Stimulated activated CD8-positive, alpha-beta memory T cell treated with anti-CD3 and anti-CD28 coated beads, Interleukin-15, amount 100 ng/mL, for 4 hours (primary cell): Measurements from ENCODE around the gene TET3.

Source experiments
- DNase-seq, 2 donors: peaks; one replicate each; pipeline ENCODE4 v3.0.0-alpha.2; 2020; ENCODE audit warnings: low read depth in 2 of 2

The TET3 gene

DNA sequence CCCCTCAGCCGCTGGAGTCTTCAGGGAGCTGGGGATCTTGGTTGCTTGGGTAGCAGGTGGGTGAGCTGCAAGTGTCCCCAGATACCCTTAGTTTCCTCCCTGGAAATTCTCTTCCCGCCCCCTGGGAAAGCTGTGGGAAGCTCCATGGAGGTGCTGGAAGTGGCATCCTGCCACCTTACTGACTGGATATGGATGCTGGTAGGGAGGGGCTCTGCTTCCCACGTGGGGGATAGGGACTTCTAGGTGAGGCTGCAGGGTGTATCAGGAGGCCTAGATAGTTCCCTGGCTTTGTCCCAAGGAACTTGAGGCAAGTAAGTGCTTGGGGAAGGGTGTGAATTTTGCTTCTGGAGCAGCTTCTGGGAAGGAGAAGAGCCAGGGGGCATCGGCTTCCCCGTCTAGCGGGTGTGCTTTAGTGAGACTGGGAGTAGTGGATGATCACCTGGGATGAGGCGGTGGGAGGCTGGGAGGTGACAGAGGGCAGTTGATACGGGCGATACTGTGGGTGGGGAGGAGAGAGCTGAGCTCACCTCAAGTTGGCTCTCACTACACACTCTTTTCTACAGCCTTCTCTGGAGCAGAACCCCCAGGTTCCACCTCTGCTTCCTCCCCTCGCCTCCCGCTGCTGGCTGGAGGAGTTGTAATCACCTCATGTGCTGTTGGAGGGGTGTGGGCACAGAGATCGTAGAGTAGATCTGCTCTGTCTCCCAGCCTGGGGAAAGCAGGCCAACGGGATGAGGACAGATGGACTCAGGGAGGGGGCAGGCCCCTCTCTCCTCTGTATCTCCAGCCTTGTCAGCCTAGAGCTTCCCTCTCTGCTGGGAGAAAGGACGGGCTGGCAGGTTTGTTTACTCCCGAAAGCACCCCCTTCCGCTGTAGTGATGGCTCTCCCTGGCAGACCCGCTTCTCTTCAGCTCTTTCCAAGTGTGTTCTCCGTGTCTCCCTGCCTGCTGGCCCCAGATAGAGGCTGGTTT is 19.8 kb downstream of the TET3 start:
- DNase-seq: no peak

DNA sequence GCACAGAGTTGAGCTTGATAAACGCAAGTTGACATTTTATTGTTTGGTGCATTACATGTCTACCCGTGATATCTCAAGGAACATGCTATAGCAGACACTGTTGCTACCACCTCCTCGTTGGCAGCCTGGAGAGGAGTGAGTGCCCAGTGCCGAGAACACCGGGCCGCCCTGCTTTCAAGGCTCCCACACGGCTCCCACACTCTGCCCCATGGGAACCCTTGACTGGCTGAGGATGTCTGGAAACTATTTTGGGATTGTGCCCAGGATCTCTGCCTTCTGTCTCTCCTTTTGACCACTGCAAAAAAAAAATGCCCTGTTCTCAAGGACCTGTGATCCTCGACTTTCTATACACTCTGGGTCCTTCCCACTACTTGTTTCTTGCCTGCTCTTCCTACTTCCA is 21.1 kb downstream of the TET3 start:
- DNase-seq: no peak

DNA sequence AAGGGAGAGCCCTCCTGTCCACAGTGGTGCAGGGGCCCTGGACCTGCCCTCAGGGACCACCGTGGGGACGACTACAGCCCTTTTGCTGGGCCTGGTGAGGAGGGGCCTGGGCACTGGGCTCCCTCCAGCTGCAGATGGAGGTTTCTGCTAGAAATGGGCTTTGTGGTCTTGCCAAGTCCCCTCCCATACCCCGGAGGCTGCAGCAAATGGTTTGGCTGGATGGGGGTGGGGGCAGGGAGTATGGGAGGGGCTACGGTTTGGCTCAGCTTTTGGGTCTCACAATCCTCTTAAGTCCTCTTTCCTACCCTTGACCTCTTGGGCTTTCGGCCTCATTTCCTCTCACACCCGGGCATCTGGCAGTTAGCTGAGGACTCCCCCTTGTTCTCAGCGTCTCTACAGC is 21.7 kb downstream of the TET3 start:
- no peak for DNase-seq

DNA sequence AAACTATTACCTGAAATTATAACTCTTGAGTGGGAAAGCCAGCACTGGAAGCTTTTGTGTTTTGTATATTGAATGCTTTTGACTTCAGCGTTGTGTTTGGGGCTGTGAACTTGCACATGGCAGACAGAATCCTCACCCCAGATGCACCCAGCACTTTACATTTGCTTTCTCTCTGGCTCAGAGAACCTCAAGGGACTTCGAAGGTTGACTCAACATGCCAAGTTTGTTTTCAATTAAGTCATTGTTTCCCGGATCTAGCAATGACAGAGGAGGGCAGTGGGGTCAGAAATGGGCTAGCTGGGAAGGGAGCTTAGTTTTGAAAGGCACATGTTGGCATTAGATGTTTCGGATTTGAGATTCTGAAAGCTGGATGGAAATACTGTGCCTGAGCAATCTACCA is 22.4 kb downstream of the TET3 start:
- DNase-seq: no peak

DNA sequence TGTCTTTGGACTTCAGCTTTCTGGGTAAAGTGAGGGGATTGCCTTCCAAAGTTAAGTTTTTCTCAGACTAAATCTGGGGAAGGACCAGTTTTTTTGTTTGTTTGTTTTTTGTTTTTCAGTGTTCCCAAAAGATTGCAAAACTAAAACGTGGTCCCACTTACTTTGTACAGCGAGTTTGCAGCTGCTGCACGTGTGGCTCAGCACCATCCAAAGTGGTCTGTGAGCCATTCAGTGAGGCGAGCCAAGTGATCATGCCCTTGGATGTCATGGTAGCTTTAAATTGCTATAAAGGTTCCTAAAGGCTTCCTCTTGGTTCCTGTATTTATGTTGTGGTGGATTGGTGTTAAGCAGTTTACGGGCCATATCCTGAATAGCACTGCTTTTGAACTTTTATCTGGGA is 23.0 kb downstream of the TET3 start:
- DNase-seq: no peak

DNA sequence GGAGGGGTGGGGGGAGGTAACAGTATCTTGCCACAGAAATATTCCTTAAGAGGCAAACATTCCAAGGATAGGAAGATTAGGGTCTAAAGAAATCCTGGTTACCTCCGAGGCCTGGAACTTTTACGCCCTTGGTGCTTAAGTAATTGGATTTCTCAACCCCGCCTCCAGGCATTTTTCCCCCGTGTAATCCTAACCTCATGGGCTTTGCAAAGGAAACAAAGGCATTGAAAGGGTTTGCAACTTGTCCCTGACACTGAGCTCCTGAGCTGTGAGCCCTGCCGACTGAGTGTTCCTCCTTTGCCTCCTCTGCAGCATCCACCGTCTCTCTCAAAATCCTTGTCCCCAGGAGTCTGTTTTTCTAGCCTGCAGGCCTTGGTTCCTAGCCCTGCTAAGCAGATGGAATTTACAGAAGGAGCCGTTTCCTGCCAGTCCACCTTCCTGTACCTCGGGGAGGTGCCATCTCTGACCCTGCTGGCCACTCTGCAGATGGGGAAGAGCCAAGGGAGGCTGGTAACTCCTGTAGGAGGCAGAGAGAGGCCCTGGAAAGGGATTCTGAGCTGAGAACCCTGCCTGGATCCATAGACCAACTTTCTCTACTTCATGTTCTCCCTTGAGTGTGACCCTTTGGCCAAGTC is 24.2 kb downstream of the TET3 start:
- DNase-seq: no peak

DNA sequence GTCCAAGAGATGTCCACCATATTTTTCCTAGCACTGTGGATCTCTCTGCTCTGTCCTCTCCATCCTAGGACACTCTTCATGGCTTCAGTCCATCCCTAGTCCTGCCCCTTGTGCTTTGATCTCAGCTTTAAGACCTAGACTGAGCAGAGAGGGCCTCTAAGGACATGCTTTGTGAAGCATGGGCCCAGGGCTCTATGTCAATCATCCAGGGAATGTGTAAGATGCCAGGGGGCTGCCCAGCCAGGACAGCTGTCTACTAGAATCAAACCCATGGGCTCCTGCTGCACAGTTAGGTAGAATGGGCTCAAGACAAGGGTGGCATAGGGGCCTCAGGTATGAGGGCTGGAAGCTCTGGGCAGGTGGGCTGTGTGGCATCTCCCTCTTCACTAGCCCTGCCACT is 24.9 kb downstream of the TET3 start:
- DNase-seq: no peak

DNA sequence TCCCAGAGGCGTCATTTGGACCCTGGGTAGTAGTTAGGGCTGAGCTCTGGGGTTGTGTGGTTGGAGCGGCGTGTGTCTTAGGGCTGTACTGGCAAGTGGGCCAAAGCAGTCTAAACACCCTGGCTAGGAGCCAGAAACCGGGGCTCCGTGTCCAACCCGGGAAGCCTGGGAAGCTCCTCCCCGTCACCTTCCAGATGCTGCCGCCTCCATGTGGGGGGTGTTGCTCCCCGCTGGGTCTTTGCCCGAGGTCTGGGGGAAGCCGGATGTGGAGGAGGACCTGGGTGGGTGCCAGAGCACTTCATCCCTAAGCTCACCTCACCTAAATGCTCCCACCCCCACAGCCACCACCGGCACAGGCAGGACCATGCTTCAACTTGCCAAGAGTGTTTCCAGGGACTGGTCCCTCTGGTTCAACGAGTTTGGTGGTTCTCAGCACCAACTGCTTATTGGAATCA is 25.4 kb downstream of the TET3 start:
- no peak for DNase-seq

DNA sequence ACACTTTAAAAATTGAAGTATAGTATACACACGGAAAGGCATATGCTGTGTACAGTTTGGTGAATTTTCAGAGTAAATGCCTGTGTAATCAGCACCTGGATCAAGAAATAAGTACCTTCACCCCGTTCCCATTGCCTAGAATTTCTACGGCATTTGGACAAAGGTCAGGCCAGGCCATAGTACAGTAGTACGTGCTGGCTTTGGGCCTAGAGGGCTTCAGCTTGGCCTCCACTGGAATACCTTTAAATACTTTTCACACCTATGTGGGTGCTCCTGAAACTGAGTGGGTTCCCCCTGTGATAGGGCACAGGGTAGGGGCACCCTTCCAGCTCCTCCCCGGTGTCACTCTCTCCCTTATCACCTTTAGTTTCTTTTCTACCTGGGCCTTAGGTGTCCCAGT is 26.5 kb downstream of the TET3 start:
- no peak for DNase-seq

DNA sequence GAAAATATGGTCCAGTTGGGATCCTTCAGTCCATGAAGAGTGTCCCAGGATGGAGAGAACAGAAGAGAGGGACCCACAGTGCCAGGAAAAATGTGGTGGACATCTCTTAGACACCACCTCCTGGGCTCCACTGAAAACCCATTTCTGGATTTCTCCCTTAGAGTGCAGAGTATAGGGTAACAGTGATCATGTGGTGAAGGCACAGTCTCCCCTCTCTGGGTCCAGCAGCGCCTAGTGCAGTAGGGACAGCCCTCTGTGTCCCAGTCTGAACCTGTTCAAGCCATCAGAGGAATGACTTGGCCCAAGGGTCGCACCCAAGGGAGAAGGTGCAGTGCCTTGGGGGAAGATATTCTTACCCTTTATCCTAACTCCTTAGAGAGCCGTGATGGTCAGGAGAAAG is 30.1 kb downstream of the TET3 start:
- DNase-seq: no peak

DNA sequence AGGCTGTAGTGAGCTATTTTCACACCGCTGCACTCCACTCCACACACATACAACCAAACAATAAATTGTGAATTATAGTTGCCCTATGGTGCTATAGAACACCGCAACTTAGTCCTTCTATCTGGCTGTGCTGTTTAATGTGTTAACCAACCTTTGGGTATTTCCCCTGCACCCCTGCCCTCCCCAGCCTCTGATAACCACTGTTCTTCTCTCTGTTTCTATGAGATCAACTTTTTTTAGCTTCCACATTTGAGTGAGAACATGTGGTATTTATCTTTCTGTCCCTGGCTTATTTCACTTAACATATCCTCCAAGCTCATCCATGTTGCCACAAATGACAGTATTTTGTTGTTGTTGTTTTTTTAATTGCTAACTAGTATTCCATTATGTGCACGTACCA is 32.5 kb downstream of the TET3 start:
- no peak for DNase-seq

DNA sequence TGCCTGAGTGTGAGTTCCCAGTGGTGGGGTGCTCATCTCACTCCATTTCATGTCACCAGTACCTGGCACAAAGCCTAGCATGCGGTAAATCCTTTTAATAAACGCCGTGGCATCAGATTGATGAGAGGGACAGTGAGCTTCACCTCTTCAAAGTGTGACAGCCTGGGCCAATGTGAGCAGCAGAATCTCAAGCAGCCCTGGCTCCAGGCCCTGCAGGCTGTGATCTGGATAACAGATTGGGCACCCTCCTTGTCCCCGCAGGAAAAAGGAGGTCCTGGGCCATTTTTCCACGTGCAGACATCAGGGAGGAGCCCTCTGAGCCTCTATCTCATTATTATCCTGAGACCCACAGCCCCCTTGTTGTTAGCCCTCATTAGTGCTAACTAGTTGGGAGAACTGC is 34.8 kb downstream of the TET3 start:
- no peak for DNase-seq

DNA sequence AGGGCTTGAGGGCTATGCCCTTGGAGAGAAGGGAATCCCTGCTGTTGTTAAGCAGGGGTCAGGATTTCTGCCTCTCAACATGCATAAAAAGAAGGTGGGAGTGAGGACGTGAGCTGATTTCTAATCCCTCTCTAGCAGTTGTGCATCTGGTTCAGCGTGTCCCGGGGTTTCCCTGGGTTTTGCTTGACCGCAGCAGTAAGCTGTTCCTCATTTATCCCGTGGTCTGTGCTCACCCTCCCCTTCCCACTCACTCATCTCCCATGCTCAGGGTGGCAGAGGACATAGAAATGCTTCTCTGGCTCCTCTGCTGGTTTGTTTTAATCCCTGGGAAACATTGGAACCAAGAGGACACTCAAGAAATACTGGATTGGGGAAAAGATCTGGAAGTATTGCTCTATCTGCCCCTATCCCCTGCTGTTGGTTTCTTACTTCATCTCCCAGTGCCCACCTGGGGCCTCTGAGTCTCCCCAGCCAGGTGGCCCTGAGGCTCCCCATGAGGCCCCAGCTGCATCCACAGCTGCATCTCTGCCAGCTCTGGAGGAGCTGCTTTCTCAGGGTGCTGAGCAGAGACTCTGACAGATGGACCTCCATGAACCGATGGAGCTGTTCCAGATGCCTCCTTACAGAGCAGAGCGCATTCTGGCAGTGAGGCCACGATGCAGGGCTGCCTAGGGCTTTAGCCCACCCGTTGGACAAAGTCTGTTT is 36.1 kb downstream of the TET3 start:
- no peak for DNase-seq

DNA sequence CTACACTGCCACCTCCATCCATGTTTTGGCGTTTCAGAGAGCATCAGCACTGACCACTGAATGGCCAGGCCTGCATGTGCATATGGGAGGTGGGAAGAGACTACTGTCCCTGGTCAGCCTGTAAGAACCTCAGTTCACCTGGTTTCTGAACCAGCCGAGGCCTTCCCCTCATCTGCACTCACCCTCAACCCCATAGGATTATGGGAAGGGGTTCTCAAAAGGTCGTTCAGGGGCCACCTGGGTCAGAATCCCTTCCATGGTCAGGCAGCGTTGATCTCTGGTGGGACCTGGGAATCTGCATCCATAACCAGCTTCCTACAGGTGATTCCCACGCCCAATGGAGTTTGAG is 36.7 kb downstream of the TET3 start:
- DNase-seq: no peak

DNA sequence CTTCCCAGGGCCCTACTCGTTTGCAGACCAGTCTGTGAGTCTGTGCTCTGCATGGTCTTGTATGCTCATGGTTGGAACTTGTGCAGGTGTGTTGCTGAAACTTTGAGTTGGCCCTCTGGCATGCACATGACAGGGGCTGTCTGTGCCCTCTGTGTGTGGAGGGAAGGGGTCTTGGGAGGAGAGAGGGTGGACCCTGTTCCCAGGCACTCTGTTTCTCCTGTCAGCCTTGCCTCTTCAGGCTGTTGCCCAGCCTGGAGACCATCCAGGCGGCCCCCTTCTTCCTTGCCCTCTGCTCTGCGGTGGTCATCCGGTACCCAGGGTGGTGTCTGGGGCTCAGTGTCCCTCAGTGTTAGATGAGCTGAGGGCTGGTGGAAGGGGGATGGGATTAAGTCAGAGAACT is 39.5 kb downstream of the TET3 start:
- no peak for DNase-seq

DNA sequence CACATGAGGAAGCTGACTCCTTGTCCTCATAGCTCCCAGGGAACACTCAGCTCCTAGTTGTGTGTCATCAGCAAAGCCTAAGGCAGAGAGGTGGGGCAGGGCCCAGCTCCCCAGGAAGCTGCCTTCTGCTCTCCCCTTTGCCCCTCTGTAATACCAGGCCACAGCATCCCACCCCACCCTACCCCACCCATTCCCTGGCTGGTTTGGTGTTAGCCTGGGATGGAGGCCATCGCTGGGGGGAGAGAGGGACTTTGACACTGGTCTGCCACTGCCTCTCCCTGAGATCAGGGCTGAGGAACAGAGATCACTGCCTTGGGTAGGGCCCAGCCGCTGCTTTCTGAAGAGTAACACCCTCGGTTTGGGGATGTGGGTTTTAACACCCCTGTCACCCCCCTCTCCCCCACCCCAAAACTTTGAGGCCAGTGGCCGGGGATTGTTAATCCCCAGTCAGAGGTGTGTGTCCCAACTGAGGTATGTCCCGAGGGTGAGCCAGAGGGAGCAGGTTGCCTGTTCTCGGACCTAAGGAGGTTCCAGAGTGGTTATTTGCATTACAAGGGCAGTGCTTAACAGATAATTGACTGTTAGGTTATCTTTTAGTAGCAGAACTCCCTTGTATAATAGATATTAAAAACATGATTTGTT is 41.4 kb downstream of the TET3 start:
- no peak for DNase-seq

DNA sequence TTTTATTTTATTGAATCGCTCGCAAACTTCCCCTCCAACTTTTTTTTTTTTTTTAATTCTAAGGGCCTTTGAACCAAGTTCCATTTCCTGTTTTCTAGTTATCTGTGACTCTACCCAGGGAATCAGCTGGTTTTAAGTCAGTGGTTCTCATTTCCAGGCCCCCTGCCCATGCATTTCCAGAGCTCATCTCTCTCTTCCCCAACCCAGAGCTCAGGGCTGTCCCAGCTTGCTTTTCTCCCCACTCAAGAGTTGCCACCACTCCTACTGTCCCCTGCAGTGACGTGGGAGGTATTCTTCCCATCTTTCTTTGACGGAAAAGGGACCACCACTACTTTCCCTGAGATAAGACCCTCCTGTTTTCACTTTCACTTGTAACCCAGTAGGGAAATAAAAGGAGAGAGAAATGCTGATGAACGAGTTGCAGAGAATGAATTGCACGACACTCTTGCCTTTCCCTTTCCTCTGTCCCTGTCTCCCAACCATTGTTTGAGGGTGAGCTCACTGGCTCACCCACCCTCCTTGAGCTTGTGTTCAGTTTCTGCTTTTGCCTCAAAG is 42.1 kb downstream of the TET3 start:
- DNase-seq: no peak

DNA sequence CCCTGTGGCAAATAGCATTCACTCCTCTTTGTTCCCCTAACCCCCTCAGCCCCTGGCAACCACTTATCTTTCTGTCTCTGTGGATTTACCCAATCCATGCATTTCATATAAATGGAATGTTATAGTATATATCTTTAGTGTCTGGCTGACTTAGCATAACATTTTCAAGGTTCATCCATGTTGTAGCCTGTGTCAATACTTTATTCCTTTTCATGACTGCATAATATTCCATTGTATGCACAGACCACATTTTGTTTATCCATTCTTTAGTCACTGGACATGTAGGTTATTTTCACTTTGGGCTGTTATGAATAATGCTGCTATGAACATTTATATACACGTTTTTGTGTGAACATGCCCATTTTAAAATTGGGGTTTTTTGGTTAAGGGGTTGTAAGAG is 42.8 kb downstream of the TET3 start:
- no peak for DNase-seq

DNA sequence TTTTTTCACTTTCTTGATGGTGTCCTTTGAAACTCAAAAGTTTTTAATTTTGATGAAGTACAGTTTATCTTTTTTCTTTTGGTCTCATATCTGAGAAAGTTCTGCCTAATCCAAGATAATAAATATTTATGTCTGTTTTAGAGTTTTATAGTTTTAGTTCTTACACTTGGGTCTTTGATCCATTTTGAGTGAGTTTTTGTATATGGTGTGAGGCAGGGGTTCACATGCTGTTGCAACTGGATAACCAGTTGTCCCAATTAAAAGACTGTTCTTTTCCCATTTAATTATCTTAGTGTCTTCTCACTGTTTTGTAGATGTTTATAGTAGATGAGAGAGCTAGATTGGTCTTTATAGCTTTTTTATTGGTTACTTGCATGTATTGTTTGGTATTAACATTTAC is 43.6 kb downstream of the TET3 start:
- no peak for DNase-seq

DNA sequence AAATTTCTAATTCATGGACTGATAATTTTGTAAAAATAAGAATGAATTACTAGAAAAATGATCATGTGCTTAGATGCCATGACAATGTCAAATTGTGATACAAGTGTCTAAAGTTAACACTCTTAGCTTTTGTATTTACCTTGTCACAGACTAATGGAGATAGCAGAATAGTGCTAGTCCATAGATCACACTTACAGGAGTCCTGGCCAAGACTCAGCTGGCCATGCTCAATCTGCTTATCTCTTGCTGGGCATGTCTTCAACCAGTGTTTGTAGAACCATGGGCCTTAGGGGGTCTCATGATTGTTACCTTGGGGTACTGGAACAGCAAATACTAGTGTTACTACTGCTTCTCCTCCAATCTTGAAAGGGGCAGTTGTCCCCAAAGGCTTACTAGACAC is 44.0 kb downstream of the TET3 start:
- DNase-seq: no peak

DNA sequence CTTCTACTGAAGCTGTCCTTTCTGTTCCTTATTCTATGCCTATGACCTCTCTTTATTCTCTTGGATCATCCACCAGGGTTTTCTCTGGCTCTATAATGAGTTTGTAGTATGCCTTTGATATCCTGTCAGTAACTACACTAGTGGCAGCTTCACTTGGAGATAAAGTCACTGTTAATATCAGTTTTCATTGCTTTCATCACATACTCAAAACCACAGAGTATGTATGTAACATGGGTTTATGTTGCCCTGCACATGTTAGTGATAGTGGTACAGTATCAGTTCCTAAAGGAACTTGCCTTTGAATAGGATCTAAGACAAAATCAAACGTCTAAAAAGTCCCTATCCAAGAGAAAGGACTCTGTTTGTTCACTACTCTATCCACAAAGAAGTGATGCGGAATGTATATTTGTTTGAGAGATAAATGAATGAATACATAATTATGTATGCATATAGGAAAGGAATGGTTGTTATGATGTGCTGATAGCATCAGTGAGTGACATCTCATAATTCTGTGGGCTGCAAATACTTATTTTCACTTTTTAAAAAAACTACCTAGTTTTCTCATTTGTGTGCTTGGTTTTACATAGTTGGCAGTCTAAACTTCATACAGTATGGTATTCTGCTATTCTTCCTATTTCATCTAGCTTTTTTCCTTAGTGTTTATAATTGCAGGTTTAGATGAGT is 45.1 kb downstream of the TET3 start:
- no peak for DNase-seq
